NT2/D1 (cell line): Measurements from ENCODE around the gene RAB8A.

Experiments
- SUZ12 ChIP-seq: IDR thresholded peaks from 2 replicates; pipeline ENCODE4 v1.6.1; 2011; ENCODE audit not compliant: insufficient read length, insufficient read depth; ENCODE audit errors: extremely low read depth
- YY1 ChIP-seq: IDR thresholded peaks from 2 replicates; pipeline ENCODE4 v1.6.1; 2011; ENCODE audit not compliant: insufficient read length, insufficient read depth

GRCh38 chr19:16073988-16074387 is 37.7 kb upstream of the RAB8A start:
- TF ChIP-seq YY1 = no peak
- TF ChIP-seq SUZ12 = no peak
